Measurements from ENCODE around the gene GALNTL6. TPM values are rescaled to one million over a fixed set of nuclear protein-coding genes. Genes with fewer than 3 reads are reported as not detected.
"Not testable (repeated sequence)": the region's sequence is repeated elsewhere in the genome, so short reads cannot be mapped to it uniquely, and the experiment has no call there.

GALNTL6 gene
- total RNA-seq, 2 experiments from 2014 or later: not detected

- DNase-seq: no peak
- Mint-ChIP-seq H3K27me3 (no peaks in the 10 kb centered on the region), H3K4me1 (no peaks in the 10 kb centered on the region), H3K27ac (no peak overlapping the region), H3K4me3 (no peak overlapping the region), H3K9me3 (ENCODE audit: low read depth) (no peaks in the 10 kb centered on the region), H3K36me3 (no peaks in the 10 kb centered on the region)
- no peak for ATAC-seq
- CTCF ChIA-PET: no interaction called here
Observed at GRCh38 chr4:172951679-172952451, 1138.7 kb downstream of the GALNTL6 start.

GRCh38 chr4:172953896-172954568, 1140.8 kb downstream of the GALNTL6 start:
- Mint-ChIP-seq H3K27ac (no peak overlapping the region), H3K27me3 (no peaks in the 10 kb centered on the region), H3K36me3 (no peaks in the 10 kb centered on the region), H3K4me1 (no peaks in the 10 kb centered on the region), H3K9me3 (ENCODE audit: low read depth) (no peaks in the 10 kb centered on the region), H3K4me3 (no peak overlapping the region)
- CTCF ChIA-PET: no interaction called here
- ATAC-seq (no peak), DNase-seq (no peak)

GRCh38 chr4:172956340-172956739, 1143.1 kb downstream of the GALNTL6 start:
- CTCF ChIA-PET; H3K4me3 Mint-ChIP-seq; DNase-seq; H3K27ac Mint-ChIP-seq; ATAC-seq; H3K9me3 Mint-ChIP-seq (ENCODE audit: low read depth); H3K36me3 Mint-ChIP-seq; H3K27me3 Mint-ChIP-seq; H3K4me1 Mint-ChIP-seq: not testable (repeated sequence)

- Mint-ChIP-seq H3K9me3 (ENCODE audit: low read depth) (no peaks in the 10 kb centered on the region), H3K27ac (no peak overlapping the region), H3K4me1 (no peaks in the 10 kb centered on the region), H3K27me3 (no peaks in the 10 kb centered on the region), H3K36me3 (no peaks in the 10 kb centered on the region), H3K4me3 (no peak overlapping the region)
- CTCF ChIA-PET: no interaction called here
- DNase-seq (no peak), ATAC-seq (no peak)
Observed at GRCh38 chr4:172957216-172957615, 1144.0 kb downstream of the GALNTL6 start.

- Mint-ChIP-seq H3K36me3 (no peaks in the 10 kb centered on the region), H3K9me3 (ENCODE audit: low read depth) (no peaks in the 10 kb centered on the region), H3K27me3 (peaks cover 3% of the 10 kb centered on the region), H3K27ac (no peak overlapping the region), H3K4me1 (no peaks in the 10 kb centered on the region), H3K4me3 (no peak overlapping the region)
- CTCF ChIA-PET: no interaction called here
- ATAC-seq (no peak), DNase-seq (no peak)
Observed at GRCh38 chr4:172962564-172963353, 1149.6 kb downstream of the GALNTL6 start.

GRCh38 chr4:172963498-172964294, 1150.5 kb downstream of the GALNTL6 start:
- Mint-ChIP-seq H3K4me3 (no peak overlapping the region), H3K9me3 (ENCODE audit: low read depth) (no peaks in the 10 kb centered on the region), H3K27ac (no peak overlapping the region), H3K27me3 (peaks cover 3% of the 10 kb centered on the region), H3K4me1 (no peaks in the 10 kb centered on the region), H3K36me3 (no peaks in the 10 kb centered on the region)
- CTCF ChIA-PET: no interaction called here
- DNase-seq (no peak), ATAC-seq (no peak)

- DNase-seq; H3K27ac Mint-ChIP-seq; CTCF ChIA-PET; ATAC-seq; H3K4me1 Mint-ChIP-seq; H3K36me3 Mint-ChIP-seq; H3K9me3 Mint-ChIP-seq (ENCODE audit: low read depth); H3K27me3 Mint-ChIP-seq; H3K4me3 Mint-ChIP-seq: not testable (repeated sequence)
Observed at GRCh38 chr4:172970189-172970588, 1157.0 kb downstream of the GALNTL6 start.

GRCh38 chr4:172974586-172974985, 1161.4 kb downstream of the GALNTL6 start:
- H3K9me3 Mint-ChIP-seq (ENCODE audit: low read depth): no peaks in the 10 kb centered on the region
- H3K27me3 Mint-ChIP-seq: peaks cover 5% of the 10 kb centered on the region
- CTCF ChIA-PET: no interaction called here
- H3K4me1 Mint-ChIP-seq: no peaks in the 10 kb centered on the region
- no peak for DNase-seq
- H3K4me3 Mint-ChIP-seq: no peak overlapping the region
- no peak for ATAC-seq
- H3K27ac Mint-ChIP-seq: no peak overlapping the region
- no peaks in the 10 kb centered on the region for H3K36me3 Mint-ChIP-seq

- no peak overlapping the region for H3K4me3 Mint-ChIP-seq
- H3K36me3 Mint-ChIP-seq: no peaks in the 10 kb centered on the region
- no peaks in the 10 kb centered on the region for H3K4me1 Mint-ChIP-seq
- H3K27me3 Mint-ChIP-seq: peaks cover 7% of the 10 kb centered on the region
- DNase-seq (no peak), ATAC-seq (no peak)
- H3K9me3 Mint-ChIP-seq (ENCODE audit: low read depth): no peaks in the 10 kb centered on the region
- CTCF ChIA-PET: no interaction called here
- H3K27ac Mint-ChIP-seq: no peak overlapping the region
Observed at GRCh38 chr4:172975651-172976229, 1162.5 kb downstream of the GALNTL6 start.

- ATAC-seq; H3K27ac Mint-ChIP-seq; DNase-seq; H3K27me3 Mint-ChIP-seq; H3K4me3 Mint-ChIP-seq; H3K36me3 Mint-ChIP-seq; H3K4me1 Mint-ChIP-seq; H3K9me3 Mint-ChIP-seq (ENCODE audit: low read depth); CTCF ChIA-PET: not testable (repeated sequence)
Observed at GRCh38 chr4:172977491-172978041, 1164.4 kb downstream of the GALNTL6 start.

GRCh38 chr4:172978848-172979247, 1165.6 kb downstream of the GALNTL6 start:
- no peak overlapping the region for H3K4me3 Mint-ChIP-seq
- H3K4me1 Mint-ChIP-seq: peaks cover 1% of the 10 kb centered on the region
- no peaks in the 10 kb centered on the region for H3K9me3 Mint-ChIP-seq (ENCODE audit: low read depth)
- CTCF ChIA-PET: no interaction called here
- H3K27ac Mint-ChIP-seq: no peak overlapping the region
- DNase-seq: no peak
- no peak for ATAC-seq
- H3K27me3 Mint-ChIP-seq: peaks cover 5% of the 10 kb centered on the region
- no peaks in the 10 kb centered on the region for H3K36me3 Mint-ChIP-seq

GRCh38 chr4:172979332-172979731, 1166.1 kb downstream of the GALNTL6 start:
- no peak for ATAC-seq
- no peak for DNase-seq
- Mint-ChIP-seq H3K27me3 (peaks cover 5% of the 10 kb centered on the region), H3K4me1 (peaks cover 1% of the 10 kb centered on the region), H3K4me3 (no peak overlapping the region), H3K9me3 (ENCODE audit: low read depth) (no peaks in the 10 kb centered on the region), H3K36me3 (no peaks in the 10 kb centered on the region), H3K27ac (no peak overlapping the region)
- CTCF ChIA-PET: no interaction called here

- DNase-seq (no peak), ATAC-seq (no peak)
- CTCF ChIA-PET: no interaction called here
- Mint-ChIP-seq H3K27ac (no peak overlapping the region), H3K27me3 (peaks cover 5% of the 10 kb centered on the region), H3K9me3 (ENCODE audit: low read depth) (no peaks in the 10 kb centered on the region), H3K36me3 (no peaks in the 10 kb centered on the region), H3K4me1 (peaks cover 1% of the 10 kb centered on the region), H3K4me3 (no peak overlapping the region)
Observed at GRCh38 chr4:172980219-172980618, 1167.0 kb downstream of the GALNTL6 start.

Data from activated CD8-positive, alpha-beta memory T cell treated with anti-CD3 and anti-CD28 coated beads, Interleukin-2, amount 10 ng/mL, durations not matched to agents 7 days and 5 days (primary cell).